A549 (cell line): Measurements from ENCODE around the gene MRRF. TPM values are rescaled to one million over a fixed set of nuclear protein-coding genes. Genes with fewer than 3 reads are reported as not detected.

Source experiments
- ATAC-seq, 2 experiments: fragments of 200-7000 bp in 1 of 2; fragments of >200 bp in 1 of 2; cut with Nextera tagmentation in 1 of 2; cut with Tn5 transposase in 1 of 2; 3 replicates each; pipeline versions ENCODE4 v1.8.0 to v1.9.1; 2018 to 2020; ENCODE audit warnings: mild to moderate bottlenecking in 1 of 2, moderate library complexity in 1 of 2
- CTCF ChIA-PET: fragments of 300-600 bp; sonication (Branson Sonifier 250); formaldehyde crosslinking; extraction: SDS; loops from one replicate; lab custom pipeline; 2021; ENCODE audit warnings: antibody characterized with exemption, inconsistent platforms; lab: Yijun Ruan, JAX
- POLR2A ChIA-PET: fragments of 350-600 bp; formaldehyde crosslinking; extraction: SDS; loops from one replicate; lab custom pipeline; 2021; ENCODE audit warnings: antibody characterized with exemption, inconsistent platforms; lab: Yijun Ruan, JAX
- DNase-seq, 2 experiments: peaks; one replicate each; pipeline versions ENCODE4 v3.0.0 to v3.0.0-alpha.2; 2011 to 2016; ENCODE audit warnings: low read depth in 1 of 2, low spot score in 1 of 2
- FAIRE-seq: peaks from 2 replicates; lab custom pipeline; 2011; peaks lifted over from hg19 to GRCh38; lab: Jason Lieb, UNC
- H3K27ac ChIP-seq, 2 experiments: fragments of >200 bp; sonication (Bioruptor Twin); formaldehyde crosslinking; 3 replicates each; pipeline ENCODE4 v1.5.1; 2016 to 2017
- H3K4me1 ChIP-seq: fragments of >200 bp; sonication (Bioruptor Twin); formaldehyde crosslinking; 3 replicates; pipeline ENCODE4 v1.6.1; 2016
- H3K4me2 ChIP-seq: fragments of >200 bp; sonication (Bioruptor Twin); formaldehyde crosslinking; 3 replicates; pipeline ENCODE4 v1.6.1; 2016
- H3K4me3 ChIP-seq: fragments of >200 bp; sonication (Bioruptor Twin); formaldehyde crosslinking; 3 replicates; pipeline ENCODE4 v1.5.1; 2016
- H3K9me3 ChIP-seq: fragments of >200 bp; sonication (Bioruptor Twin); formaldehyde crosslinking; 3 replicates; pipeline ENCODE4 v1.6.1; 2016
- BHLHE40 ChIP-seq: IDR thresholded peaks from 2 replicates; pipeline ENCODE4 v1.6.1; 2012; ENCODE audit warnings: low read depth, low read length, inconsistent platforms
- CBX2 ChIP-seq: fragments of 200-600 bp; sonication (generic); IDR thresholded peaks from 2 replicates; pipeline ENCODE4 v1.6.1; 2016; ENCODE audit warnings: low read depth, mild to moderate bottlenecking, borderline replicate concordance
- CBX8 ChIP-seq: fragments of 200-600 bp; sonication (generic); IDR thresholded peaks from 2 replicates; pipeline ENCODE4 v1.6.1; 2016
- EP300 ChIP-seq, 2 experiments: fragments of >200 bp; sonication (Bioruptor Twin); formaldehyde crosslinking; IDR thresholded peaks; 2 replicates in 1 of 2; 3 replicates in 1 of 2; pipeline ENCODE4 v1.6.1; 2016 to 2017
- HOXB13 ChIP-seq: fragments of 250-450 bp; sonication (Bioruptor Pico); IDR thresholded peaks from 2 replicates; pipeline ENCODE4 v1.5.0; 2020; ENCODE audit warnings: low read depth, mild to moderate bottlenecking, moderate library complexity
- JUNB ChIP-seq: fragments of >200 bp; sonication (Bioruptor Twin); formaldehyde crosslinking; IDR thresholded peaks from 2 replicates; pipeline ENCODE4 v1.6.1; 2016
- MAZ ChIP-seq: fragments of 150-350 bp; IDR thresholded peaks from 2 replicates; pipeline ENCODE4 v1.6.1; 2014; ENCODE audit warnings: antibody characterized with exemption, low read depth, low read length, borderline replicate concordance
- NFE2L2 ChIP-seq: fragments of 150-350 bp; conservative IDR thresholded peaks from 2 replicates; pipeline ENCODE4 v1.6.1; 2014; ENCODE audit warnings: low read length
- NPAS2 ChIP-seq: fragments of 250-450 bp; sonication (Bioruptor Pico); IDR thresholded peaks from 2 replicates; pipeline ENCODE4 v1.8.0; 2022; ENCODE audit warnings: mild to moderate bottlenecking, moderate library complexity, borderline replicate concordance
- NR3C1 ChIP-seq: fragments of >200 bp; sonication (Bioruptor Twin); formaldehyde crosslinking; IDR thresholded peaks from 3 replicates; pipeline ENCODE4 v1.6.1; 2017
- RCOR1 ChIP-seq: fragments of 150-350 bp; IDR thresholded peaks from 2 replicates; pipeline ENCODE4 v1.6.1; 2014; ENCODE audit warnings: antibody characterized with exemption, low read length, low read depth
- WGBS: methylation state at CpG from one replicate; pipeline ENCODE4 v1.1.6; 2017; ENCODE audit errors: missing lambda C conversion rate; 5-methylcytosine and 5-hydroxymethylcytosine counted together
- polyA plus RNA-seq, 4 experiments: library from polyadenylated mRNA; depleted of rRNA in 3 of 4; stranded (reverse); fragments of >200 nt; fragmentation: RNase III in 1 of 4; extraction: RNeasy Plus Mini Kit Qiagen cat#74134 plus additional on column Dnase treatment in 1 of 4; gene quantifications; 2 replicates in 3 of 4; 3 replicates in 1 of 4; pipeline ENCODE4 v1.2.3, GENCODE V29; 2011 to 2017
- TF ChIP-seq, protein P1 (sequence below): fragments of 250-450 bp; sonication (Bioruptor Pico); IDR thresholded peaks from 2 replicates; pipeline ENCODE4 v1.5.0; 2021; ENCODE audit warnings: mild to moderate bottlenecking, moderate library complexity, borderline replicate concordance
- TF ChIP-seq, protein P2 (sequence below): IDR thresholded peaks from 2 replicates; pipeline ENCODE4 v1.6.1; 2012; ENCODE audit warnings: low read depth, borderline replicate concordance
- TF ChIP-seq, protein P3 (sequence below): fragments of 200-600 bp; sonication (generic); IDR thresholded peaks from 2 replicates; pipeline ENCODE4 v1.6.1; 2016; ENCODE audit warnings: antibody characterized with exemption, mild to moderate bottlenecking, moderate library complexity

The MRRF gene
- polyA plus RNA-seq, 2 of the 4 experiments (the other 2 are of a cell fraction) = 63.6 to 107 TPM

DNA sequence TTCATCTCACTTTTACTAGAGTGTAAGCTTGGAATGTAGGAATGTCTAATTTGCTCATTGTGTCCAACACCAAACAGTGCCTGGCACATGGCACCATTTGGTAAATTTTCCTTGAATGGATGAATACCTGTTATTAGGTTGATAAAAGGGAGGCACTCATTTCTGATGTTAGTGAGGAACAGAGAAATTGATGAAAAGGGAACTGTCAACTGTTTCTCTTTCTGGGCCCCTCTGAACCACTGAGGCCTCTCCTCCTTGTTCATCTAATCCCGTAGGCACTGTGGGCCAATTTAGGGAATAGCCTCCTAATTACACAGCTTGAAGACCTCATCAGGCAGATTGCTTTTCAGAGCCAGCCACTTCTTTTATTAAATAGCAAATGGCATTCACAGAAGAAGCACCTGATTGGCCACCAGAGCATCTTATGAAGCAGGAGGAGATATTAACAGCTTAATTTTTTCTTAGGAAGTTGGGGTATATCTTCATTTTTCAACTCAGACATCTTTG lies 22.6 kb downstream of the MRRF start:
- Histone ChIP-seq H3K4me3 (no peak overlapping the region), H3K27ac (no peak overlapping the region), H3K4me1 (no peaks in the 10 kb centered on the region), H3K9me3 (no peaks in the 10 kb centered on the region), H3K4me2 (no peak overlapping the region)
- TF ChIP-seq CBX2 (no peak), RCOR1 (no peak)
- ATAC-seq (no peak), DNase-seq (no peak), FAIRE-seq (no peak)
- ChIA-PET CTCF (interaction anchor here (1.0 kb wide), 1 partner anchor 44 kb away, joined by 3 read pairs; no protein-coding TSS in a partner anchor), POLR2A (no interaction called here)
- 88% methylated on average over 1 of the region's 1 CpG for WGBS

DNA sequence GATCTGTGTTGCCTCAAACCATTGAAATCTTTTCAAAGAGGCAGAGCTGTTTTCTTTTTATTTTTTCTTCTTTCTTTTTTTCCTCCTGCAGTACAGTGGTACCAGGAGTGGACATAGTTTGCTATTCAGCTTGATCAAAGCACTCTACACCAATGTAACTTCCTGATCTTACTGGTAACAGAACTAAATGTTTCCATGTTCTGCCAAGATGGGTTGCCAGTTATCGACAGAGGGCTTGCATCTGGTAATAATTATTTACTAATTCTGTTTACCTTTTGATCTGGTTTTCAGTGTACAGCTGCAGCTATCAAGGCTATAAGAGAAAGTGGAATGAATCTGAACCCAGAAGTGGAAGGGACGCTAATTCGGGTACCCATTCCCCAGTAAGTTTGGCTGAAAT lies 26.8 kb downstream of the MRRF start:
- no peak overlapping the region for H3K4me3 ChIP-seq
- ATAC-seq (no peak), FAIRE-seq (no peak), DNase-seq (no peak)
- H3K27ac ChIP-seq = no peak overlapping the region
- no peak overlapping the region for H3K4me2 ChIP-seq
- no peaks in the 10 kb centered on the region for H3K4me1 ChIP-seq
- TF ChIP-seq, protein P1, sequence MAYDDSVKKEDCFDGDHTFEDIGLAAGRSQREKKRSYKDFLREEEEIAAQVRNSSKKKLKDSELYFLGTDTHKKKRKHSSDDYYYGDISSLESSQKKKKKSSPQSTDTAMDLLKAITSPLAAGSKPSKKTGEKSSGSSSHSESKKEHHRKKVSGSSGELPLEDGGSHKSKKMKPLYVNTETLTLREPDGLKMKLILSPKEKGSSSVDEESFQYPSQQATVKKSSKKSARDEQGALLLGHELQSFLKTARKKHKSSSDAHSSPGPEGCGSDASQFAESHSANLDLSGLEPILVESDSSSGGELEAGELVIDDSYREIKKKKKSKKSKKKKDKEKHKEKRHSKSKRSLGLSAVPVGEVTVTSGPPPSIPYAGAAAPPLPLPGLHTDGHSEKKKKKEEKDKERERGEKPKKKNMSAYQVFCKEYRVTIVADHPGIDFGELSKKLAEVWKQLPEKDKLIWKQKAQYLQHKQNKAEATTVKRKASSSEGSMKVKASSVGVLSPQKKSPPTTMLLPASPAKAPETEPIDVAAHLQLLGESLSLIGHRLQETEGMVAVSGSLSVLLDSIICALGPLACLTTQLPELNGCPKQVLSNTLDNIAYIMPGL (CRISPR knock-in tag) = no peak
- TF ChIP-seq, protein P2, sequence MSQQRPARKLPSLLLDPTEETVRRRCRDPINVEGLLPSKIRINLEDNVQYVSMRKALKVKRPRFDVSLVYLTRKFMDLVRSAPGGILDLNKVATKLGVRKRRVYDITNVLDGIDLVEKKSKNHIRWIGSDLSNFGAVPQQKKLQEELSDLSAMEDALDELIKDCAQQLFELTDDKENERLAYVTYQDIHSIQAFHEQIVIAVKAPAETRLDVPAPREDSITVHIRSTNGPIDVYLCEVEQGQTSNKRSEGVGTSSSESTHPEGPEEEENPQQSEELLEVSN = no peak
- TF ChIP-seq CBX8 (no peak), EP300 (IDR thresholded peaks at IDR 0.05) (no peak), NFE2L2 (no peak), CBX2 (no peak), HOXB13 (CRISPR knock-in tag) (no peak), JUNB (no peak)
- WGBS = 94% methylated on average over 3 of the region's 3 CpGs
- H3K9me3 ChIP-seq = no peaks in the 10 kb centered on the region
- POLR2A ChIA-PET = interaction anchor here (1.3 kb wide), 1 partner anchor 27 kb away, joined by 3 read pairs; the partner anchor contains the start of genes MRRF and RBM18
- CTCF ChIA-PET = interaction anchor here (0.7 to 2.2 kb wide), 5 partner anchors 59 to 192 kb away, joined by 3 to 6 read pairs (median 3); no protein-coding TSS in a partner anchor

DNA sequence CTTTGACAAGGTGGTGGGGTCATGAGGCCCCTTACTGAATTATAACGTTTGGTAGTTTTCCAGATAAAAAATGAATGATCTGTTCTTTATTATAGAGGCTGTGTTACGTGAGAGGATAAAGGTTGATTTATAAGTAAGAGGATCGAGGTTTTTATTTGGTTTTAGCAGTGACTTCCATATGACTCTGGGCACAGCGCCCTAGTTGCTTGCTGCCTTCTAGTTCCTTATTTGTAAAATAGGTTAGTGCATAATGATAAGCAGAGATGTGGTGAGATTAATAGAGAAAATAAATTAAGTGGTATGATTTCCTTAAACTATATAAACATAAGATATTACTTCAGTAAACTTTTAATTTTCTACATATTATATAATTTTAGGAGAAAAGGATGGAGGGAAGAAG lies 29.8 kb downstream of the MRRF start:
- ChIA-PET CTCF (interaction anchor here (1.5 kb wide), 1 partner anchor 169 kb away, joined by 4 read pairs; no protein-coding TSS in a partner anchor), POLR2A (no interaction called here)
- Histone ChIP-seq H3K9me3 (no peaks in the 10 kb centered on the region), H3K27ac (no peak overlapping the region), H3K4me1 (no peaks in the 10 kb centered on the region), H3K4me2 (no peak overlapping the region), H3K4me3 (no peak overlapping the region)
- 88% methylated on average over 4 of the region's 4 CpGs for WGBS
- no peak for TF ChIP-seq CBX8
- TF ChIP-seq, protein P3, sequence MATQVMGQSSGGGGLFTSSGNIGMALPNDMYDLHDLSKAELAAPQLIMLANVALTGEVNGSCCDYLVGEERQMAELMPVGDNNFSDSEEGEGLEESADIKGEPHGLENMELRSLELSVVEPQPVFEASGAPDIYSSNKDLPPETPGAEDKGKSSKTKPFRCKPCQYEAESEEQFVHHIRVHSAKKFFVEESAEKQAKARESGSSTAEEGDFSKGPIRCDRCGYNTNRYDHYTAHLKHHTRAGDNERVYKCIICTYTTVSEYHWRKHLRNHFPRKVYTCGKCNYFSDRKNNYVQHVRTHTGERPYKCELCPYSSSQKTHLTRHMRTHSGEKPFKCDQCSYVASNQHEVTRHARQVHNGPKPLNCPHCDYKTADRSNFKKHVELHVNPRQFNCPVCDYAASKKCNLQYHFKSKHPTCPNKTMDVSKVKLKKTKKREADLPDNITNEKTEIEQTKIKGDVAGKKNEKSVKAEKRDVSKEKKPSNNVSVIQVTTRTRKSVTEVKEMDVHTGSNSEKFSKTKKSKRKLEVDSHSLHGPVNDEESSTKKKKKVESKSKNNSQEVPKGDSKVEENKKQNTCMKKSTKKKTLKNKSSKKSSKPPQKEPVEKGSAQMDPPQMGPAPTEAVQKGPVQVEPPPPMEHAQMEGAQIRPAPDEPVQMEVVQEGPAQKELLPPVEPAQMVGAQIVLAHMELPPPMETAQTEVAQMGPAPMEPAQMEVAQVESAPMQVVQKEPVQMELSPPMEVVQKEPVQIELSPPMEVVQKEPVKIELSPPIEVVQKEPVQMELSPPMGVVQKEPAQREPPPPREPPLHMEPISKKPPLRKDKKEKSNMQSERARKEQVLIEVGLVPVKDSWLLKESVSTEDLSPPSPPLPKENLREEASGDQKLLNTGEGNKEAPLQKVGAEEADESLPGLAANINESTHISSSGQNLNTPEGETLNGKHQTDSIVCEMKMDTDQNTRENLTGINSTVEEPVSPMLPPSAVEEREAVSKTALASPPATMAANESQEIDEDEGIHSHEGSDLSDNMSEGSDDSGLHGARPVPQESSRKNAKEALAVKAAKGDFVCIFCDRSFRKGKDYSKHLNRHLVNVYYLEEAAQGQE = no peak
- no peak for TF ChIP-seq MAZ
- TF ChIP-seq NR3C1 = no peak
- TF ChIP-seq NPAS2 = no peak
- no peak for TF ChIP-seq BHLHE40
- DNase-seq (no peak), FAIRE-seq (no peak), ATAC-seq (no peak)
